NOMO-1 treated with DMSO at 0.1 percent for 48 hours (cell line): ENCODE results near the gene GPR4.

Experiments
- DNase-seq: peaks from one replicate; lab custom pipeline; 2025; ENCODE audit not compliant: unreplicated experiment; lab: John Stamatoyannopoulos, UW

GPR4 gene

GRCh38 chr19:45554481-45554880 lies 47.5 kb downstream of the GPR4 start:
- no peak for DNase-seq

DNA sequence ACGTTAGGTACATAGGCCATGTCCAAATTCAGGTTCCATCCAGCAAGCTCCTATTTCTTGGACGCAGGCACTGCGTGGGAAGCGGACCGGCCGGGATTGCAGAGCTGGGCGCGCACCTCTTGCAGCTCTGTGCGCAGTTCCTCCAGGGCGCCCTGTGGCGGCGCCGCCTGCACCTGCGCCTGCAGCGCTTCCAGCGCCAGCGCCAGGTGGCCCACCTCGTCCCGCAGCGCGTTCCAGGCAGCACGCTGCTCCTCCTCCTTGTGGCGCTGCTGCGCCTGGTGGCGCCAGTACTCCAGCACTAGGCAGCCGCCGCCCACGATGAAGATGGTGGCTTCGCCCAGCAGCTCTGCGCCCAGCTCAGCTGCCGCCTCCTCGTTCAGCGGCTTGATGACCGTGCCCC lies 48.5 kb downstream of the GPR4 start:
- DNase-seq = no peak

- no peak for DNase-seq
These were observed 53.9 kb downstream of the GPR4 start for GRCh38 chr19:45547965-45548609.

- no peak for DNase-seq
These were observed 54.7 kb downstream of the GPR4 start for GRCh38 chr19:45547211-45547770.

GRCh38 chr19:45542234-45542668 lies 59.8 kb downstream of the GPR4 start:
- DNase-seq = peak; percentile 23
